ENCODE data around the gene TC2N.

DNA sequence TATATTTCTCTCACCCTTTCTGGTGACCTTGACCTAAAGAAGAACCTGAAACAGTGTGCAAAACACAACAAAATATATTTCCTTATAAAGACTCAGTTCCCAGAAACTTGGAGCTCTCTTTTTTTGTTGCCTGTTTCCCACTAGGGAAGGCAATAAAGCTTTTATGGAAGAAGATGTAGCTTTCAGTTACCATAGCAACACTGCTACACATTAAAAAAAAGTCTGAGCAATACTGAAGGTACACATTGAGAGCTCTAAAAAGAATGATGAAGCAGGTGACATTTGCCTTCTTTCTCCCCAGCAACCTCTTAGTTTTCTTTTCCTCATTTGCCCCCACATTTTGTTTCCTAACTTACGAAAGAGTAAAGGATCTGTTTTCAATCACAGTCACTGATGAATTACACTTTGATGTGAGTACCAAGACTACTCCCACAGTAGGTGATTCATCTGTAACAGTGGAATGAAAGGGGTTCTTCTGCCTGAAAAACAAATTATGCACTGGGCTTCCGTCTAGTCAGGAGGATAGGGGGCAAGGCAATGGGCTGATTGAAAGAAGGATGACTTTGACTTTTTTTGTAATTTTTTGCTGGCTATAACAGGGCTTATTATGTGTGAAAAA, 134.4 kb downstream of the TC2N start:
- TF ChIP-seq POLR2A (IDR thresholded peaks at IDR 0.05) (no peak), EP300 (IDR thresholded peaks at IDR 0.05) (no peak), POLR2AphosphoS5 (IDR thresholded peaks at IDR 0.05) (peak in 3 of 4 donors; percentile 68 to 79 (median 73))
- TF ChIP-seq, protein P1, sequence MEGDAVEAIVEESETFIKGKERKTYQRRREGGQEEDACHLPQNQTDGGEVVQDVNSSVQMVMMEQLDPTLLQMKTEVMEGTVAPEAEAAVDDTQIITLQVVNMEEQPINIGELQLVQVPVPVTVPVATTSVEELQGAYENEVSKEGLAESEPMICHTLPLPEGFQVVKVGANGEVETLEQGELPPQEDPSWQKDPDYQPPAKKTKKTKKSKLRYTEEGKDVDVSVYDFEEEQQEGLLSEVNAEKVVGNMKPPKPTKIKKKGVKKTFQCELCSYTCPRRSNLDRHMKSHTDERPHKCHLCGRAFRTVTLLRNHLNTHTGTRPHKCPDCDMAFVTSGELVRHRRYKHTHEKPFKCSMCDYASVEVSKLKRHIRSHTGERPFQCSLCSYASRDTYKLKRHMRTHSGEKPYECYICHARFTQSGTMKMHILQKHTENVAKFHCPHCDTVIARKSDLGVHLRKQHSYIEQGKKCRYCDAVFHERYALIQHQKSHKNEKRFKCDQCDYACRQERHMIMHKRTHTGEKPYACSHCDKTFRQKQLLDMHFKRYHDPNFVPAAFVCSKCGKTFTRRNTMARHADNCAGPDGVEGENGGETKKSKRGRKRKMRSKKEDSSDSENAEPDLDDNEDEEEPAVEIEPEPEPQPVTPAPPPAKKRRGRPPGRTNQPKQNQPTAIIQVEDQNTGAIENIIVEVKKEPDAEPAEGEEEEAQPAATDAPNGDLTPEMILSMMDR (IDR thresholded peaks at IDR 0.05): no peak

Measured in sigmoid colon (tissue), 4 donors.